Fibroblast of the aortic adventitia (primary cell): ENCODE results near the gene TMEM266. TPM values are rescaled to one million over a fixed set of nuclear protein-coding genes. Genes with fewer than 3 reads are reported as not detected.

ENCODE experiments used
- DNase-seq: peaks from one replicate; pipeline ENCODE4 v3.0.0-alpha.2; 2010; ENCODE audit warnings: low read depth
- H3K4me3 ChIP-seq: 2 replicates; pipeline ENCODE4 v1.5.1; 2011; ENCODE audit warnings: low read depth, mild to moderate bottlenecking, control low read depth, low read length, moderate library complexity
- total RNA-seq: library from RNA; depleted of rRNA; stranded (reverse); fragments of >200 nt; gene quantifications from 2 replicates; pipeline ENCODE4 v1.2.3, GENCODE V29; 2012; ENCODE audit warnings: low replicate concordance
- TF ChIP-seq, protein P1 (sequence below): IDR thresholded peaks from 2 replicates; pipeline ENCODE4 v1.5.1; 2011; ENCODE audit warnings: mild to moderate bottlenecking, low read length, control low read depth, inconsistent platforms; ENCODE audit not compliant: insufficient read depth

TMEM266 gene
- total RNA-seq, 1 donor = 0.09 TPM

GRCh38 chr15:76223521-76223920 is 163.7 kb downstream of the TMEM266 start:
- TF ChIP-seq, protein P1, sequence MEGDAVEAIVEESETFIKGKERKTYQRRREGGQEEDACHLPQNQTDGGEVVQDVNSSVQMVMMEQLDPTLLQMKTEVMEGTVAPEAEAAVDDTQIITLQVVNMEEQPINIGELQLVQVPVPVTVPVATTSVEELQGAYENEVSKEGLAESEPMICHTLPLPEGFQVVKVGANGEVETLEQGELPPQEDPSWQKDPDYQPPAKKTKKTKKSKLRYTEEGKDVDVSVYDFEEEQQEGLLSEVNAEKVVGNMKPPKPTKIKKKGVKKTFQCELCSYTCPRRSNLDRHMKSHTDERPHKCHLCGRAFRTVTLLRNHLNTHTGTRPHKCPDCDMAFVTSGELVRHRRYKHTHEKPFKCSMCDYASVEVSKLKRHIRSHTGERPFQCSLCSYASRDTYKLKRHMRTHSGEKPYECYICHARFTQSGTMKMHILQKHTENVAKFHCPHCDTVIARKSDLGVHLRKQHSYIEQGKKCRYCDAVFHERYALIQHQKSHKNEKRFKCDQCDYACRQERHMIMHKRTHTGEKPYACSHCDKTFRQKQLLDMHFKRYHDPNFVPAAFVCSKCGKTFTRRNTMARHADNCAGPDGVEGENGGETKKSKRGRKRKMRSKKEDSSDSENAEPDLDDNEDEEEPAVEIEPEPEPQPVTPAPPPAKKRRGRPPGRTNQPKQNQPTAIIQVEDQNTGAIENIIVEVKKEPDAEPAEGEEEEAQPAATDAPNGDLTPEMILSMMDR = no peak
- DNase-seq = no peak
- H3K4me3 ChIP-seq = no peak overlapping the region

DNA sequence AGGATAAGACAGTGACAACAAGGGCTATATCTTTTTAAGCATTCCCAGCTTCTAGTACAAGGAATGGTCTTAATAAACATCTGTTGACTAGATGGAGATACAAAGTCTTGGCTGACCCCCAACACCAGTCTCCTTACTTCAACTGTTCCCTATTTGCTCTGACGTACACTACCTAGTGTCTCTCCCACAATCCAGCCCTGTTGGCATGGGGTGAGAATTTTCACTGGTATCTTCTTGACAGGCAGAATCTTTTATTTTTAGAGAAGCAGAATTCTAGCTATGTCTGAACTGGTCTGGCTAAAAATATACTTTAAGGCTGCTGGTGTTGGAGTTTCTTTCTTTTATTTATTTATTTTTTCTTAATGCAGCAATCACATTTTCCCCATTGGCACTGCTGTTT is 169.5 kb downstream of the TMEM266 start:
- no peak overlapping the region for H3K4me3 ChIP-seq
- TF ChIP-seq, protein P1 = no peak
- DNase-seq = no peak

- H3K4me3 ChIP-seq = no peak overlapping the region
- no peak for DNase-seq
- TF ChIP-seq, protein P1 = no peak
These were observed 174.1 kb downstream of the TMEM266 start for GRCh38 chr15:76233921-76234320.

DNA sequence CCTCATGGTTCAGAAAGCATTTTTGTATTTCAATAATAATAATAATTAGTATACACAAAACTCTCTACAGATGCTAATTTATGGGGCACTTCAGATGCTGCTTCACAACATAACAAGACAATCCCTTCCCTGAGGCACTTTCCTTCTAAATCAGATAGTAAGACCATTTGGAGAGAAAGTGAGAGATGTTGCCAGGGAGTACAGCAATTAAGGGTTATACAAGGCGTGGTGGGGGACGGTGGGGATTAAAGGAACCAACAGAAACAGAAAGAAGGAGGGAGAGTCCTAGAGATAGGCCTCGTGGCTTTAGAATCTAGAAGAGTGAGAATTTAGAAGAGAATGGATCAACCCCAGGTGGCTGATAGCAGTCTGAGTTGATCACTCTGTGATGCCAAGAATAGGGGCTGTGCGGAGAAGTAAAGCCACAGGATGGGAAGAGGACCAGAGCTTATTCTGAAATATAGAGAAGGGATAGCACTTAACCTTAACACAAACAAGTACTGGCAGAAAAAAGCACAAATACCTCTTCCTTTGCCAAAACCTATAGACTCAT is 174.6 kb downstream of the TMEM266 start:
- no peak overlapping the region for H3K4me3 ChIP-seq

GRCh38 chr15:76235186-76235826 is 175.5 kb downstream of the TMEM266 start:
- TF ChIP-seq, protein P1 = peak; percentile 41
- no peak overlapping the region for H3K4me3 ChIP-seq
- peak; percentile 60 for DNase-seq

More for the DNA sequence above, 174.6 kb downstream of the TMEM266 start:
- TF ChIP-seq, protein P1 = no peak
- no peak for DNase-seq

- H3K4me3 ChIP-seq = no peak overlapping the region
- TF ChIP-seq, protein P1 = no peak
- DNase-seq = no peak
These were observed 176.6 kb downstream of the TMEM266 start for GRCh38 chr15:76236350-76236749.

- H3K4me3 ChIP-seq = no peak overlapping the region
- TF ChIP-seq, protein P1 = no peak
- peak; percentile 11 for DNase-seq
These were observed 180.0 kb downstream of the TMEM266 start for GRCh38 chr15:76239786-76240185.
